ENCODE data around the gene KIF5B. TPM values are rescaled to one million over a fixed set of nuclear protein-coding genes. Genes with fewer than 3 reads are reported as not detected.
"Not testable (repeated sequence)": the region's sequence is repeated elsewhere in the genome, so short reads cannot be mapped to it uniquely, and the experiment has no call there.

Gene KIF5B
- total RNA-seq, 1 experiment from 2014 or later = 117 TPM

- H3K4me1 ChIP-seq (ENCODE audit: control insufficient read depth in 1 of 2, insufficient read depth in 2 of 2, low read length in 2 of 2); RAD21 ChIA-PET (ENCODE audit: low non-redundant PET in 1 of 2, low total read pairs in 2 of 2, uncharacterized antibody in 2 of 2, unreplicated experiment in 2 of 2); intact Hi-C loops (cut with micrococcal nuclease); H3K9me2 ChIP-seq (ENCODE audit: insufficient read depth); BruUV-seq (replicated peaks); DNase-seq (ENCODE audit: low read depth, low spot score); H3K27ac ChIP-seq (ENCODE audit: low read depth, low read length); H3K4me2 ChIP-seq (ENCODE audit: low read length); H3K27me3 ChIP-seq (ENCODE audit: insufficient read depth, low read length); ATAC-seq; H2AFZ ChIP-seq (ENCODE audit: low read depth, low read length, poor library complexity, severe bottlenecking); H3K9ac ChIP-seq (ENCODE audit: low read length); POLR2A ChIA-PET; H3K9me3 ChIP-seq (ENCODE audit: control insufficient read depth in 1 of 2, insufficient read depth in 1 of 2, low read depth in 1 of 2, low read length in 2 of 2); H3K4me3 ChIP-seq (replicated peaks in 1 of 2; ENCODE audit: low read depth in 1 of 2, low read length in 2 of 2); CTCF ChIA-PET: not testable (repeated sequence)
- Histone ChIP-seq H4K20me1 (ENCODE audit: insufficient read depth) (peaks cover 41% of the 10 kb centered on the region; the same call in 1 of the 2 replicates), H3K36me3 (ENCODE audit: control insufficient read depth in 1 of 2, insufficient read depth in 2 of 2, low read length in 2 of 2) (peaks cover 41 to 48% of the 10 kb centered on the region in 2 experiments; a peak in 3 of 4 replicates), H3K79me2 (ENCODE audit: insufficient read depth, low read length) (peaks cover 98% of the 10 kb centered on the region)
Observed at GRCh38 chr10:32042730-32043129, 13.5 kb downstream of the KIF5B start.

GRCh38 chr10:32041290-32042028 is 14.8 kb downstream of the KIF5B start:
- intact Hi-C loops (cut with micrococcal nuclease) = no loop called here
- no TSS peak for BruUV-seq (replicated peaks)
- POLR2A ChIA-PET = no interaction called here
- CTCF ChIA-PET = no interaction called here
- Histone ChIP-seq H3K9ac (ENCODE audit: low read length) (no peak overlapping the region), H3K9me3 (ENCODE audit: control insufficient read depth in 1 of 2, insufficient read depth in 1 of 2, low read depth in 1 of 2, low read length in 2 of 2) (no peaks in the 10 kb centered on the region), H3K27me3 (ENCODE audit: insufficient read depth, low read length) (no peaks in the 10 kb centered on the region), H3K27ac (ENCODE audit: low read depth, low read length) (no peak overlapping the region), H3K36me3 (ENCODE audit: control insufficient read depth in 1 of 2, insufficient read depth in 2 of 2, low read length in 2 of 2) (peaks cover 46 to 49% of the 10 kb centered on the region in 2 experiments; a peak in 3 of 4 replicates), H3K4me2 (ENCODE audit: low read length) (no peak overlapping the region), H3K4me1 (ENCODE audit: control insufficient read depth in 1 of 2, insufficient read depth in 2 of 2, low read length in 2 of 2) (no peaks in the 10 kb centered on the region), H3K9me2 (ENCODE audit: insufficient read depth) (no peaks in the 10 kb centered on the region), H3K4me3 (replicated peaks in 1 of 2; ENCODE audit: low read depth in 1 of 2, low read length in 2 of 2) (no peak overlapping the region), H3K79me2 (ENCODE audit: insufficient read depth, low read length) (peaks cover 97% of the 10 kb centered on the region), H2AFZ (ENCODE audit: low read depth, low read length, poor library complexity, severe bottlenecking) (no peak overlapping the region), H4K20me1 (ENCODE audit: insufficient read depth) (peaks cover 41% of the 10 kb centered on the region; the same call in 1 of the 2 replicates)
- no peak for DNase-seq (ENCODE audit: low read depth, low spot score)
- no peak for TF ChIP-seq SIN3A (IDR thresholded peaks at IDR 0.05; ENCODE audit: low read depth)
- TF ChIP-seq SRF (IDR thresholded peaks at IDR 0.05; ENCODE audit: low read depth) = no peak
- TF ChIP-seq FOSL1 (IDR thresholded peaks at IDR 0.05; ENCODE audit: low read depth) = no peak
- no peak for TF ChIP-seq EZH2 (IDR thresholded peaks at IDR 0.05)
- TF ChIP-seq YY1 (IDR thresholded peaks at IDR 0.05; ENCODE audit: extremely low read depth, insufficient replicate concordance, low read depth, low read length) = no peak
- ATAC-seq = no peak
- RAD21 ChIA-PET (ENCODE audit: low non-redundant PET in 1 of 2, low total read pairs in 2 of 2, uncharacterized antibody in 2 of 2, unreplicated experiment in 2 of 2) = no interaction called here

Data from HCT116 (cell line).